Keratinocyte (primary cell): ENCODE measurements around the gene ZBTB34. TPM values are rescaled to one million over a fixed set of nuclear protein-coding genes. Genes with fewer than 3 reads are reported as not detected.

Source experiments
- DNase-seq: peaks from one replicate; pipeline ENCODE4 v3.0.0-alpha.2; 2011; ENCODE audit warnings: low read depth, missing footprints, low spot score
- FAIRE-seq: peaks from 2 replicates; lab custom pipeline; 2011; peaks lifted over from hg19 to GRCh38; lab: Jason Lieb, UNC
- H2AFZ ChIP-seq: 2 replicates; pipeline ENCODE4 v1.6.0; 2012; ENCODE audit warnings: low read length, control low read depth, inconsistent platforms; ENCODE audit not compliant: control insufficient read depth
- H3K27ac ChIP-seq: 2 replicates; pipeline ENCODE4 v1.5.1; 2011; ENCODE audit warnings: low read length; ENCODE audit not compliant: control insufficient read depth, insufficient read depth
- H3K27me3 ChIP-seq: 3 replicates; pipeline ENCODE4 v1.6.0; 2011; ENCODE audit warnings: low read length; ENCODE audit not compliant: control insufficient read depth, insufficient read depth; ENCODE audit errors: extremely low read depth
- H3K36me3 ChIP-seq, 2 experiments: 2 replicates in 1 of 2; 3 replicates in 1 of 2; pipeline ENCODE4 v1.5.1; 2011; ENCODE audit warnings: low read length in 2 of 2, mild to moderate bottlenecking in 1 of 2; ENCODE audit not compliant: control insufficient read depth in 2 of 2, insufficient read depth in 2 of 2; ENCODE audit errors: extremely low read depth in 1 of 2
- H3K4me1 ChIP-seq: 3 replicates; pipeline ENCODE4 v1.5.1; 2011; ENCODE audit warnings: low read length; ENCODE audit not compliant: control insufficient read depth, insufficient read depth; ENCODE audit errors: extremely low read depth
- H3K4me2 ChIP-seq: 3 replicates; pipeline ENCODE4 v1.6.0; 2011; ENCODE audit warnings: low read depth, low read length; ENCODE audit not compliant: control insufficient read depth, insufficient read depth; ENCODE audit errors: extremely low read depth
- H3K4me3 ChIP-seq, 3 experiments: fragments of 200-600 bp in 1 of 3; sonication (generic) in 1 of 3; 2 replicates in 2 of 3; 3 replicates in 1 of 3; pipeline ENCODE4 v1.5.1; 2011 to 2016; ENCODE audit warnings: low read length in 3 of 3, mild to moderate bottlenecking in 3 of 3, control low read depth in 2 of 3, inconsistent platforms in 1 of 3, low read depth in 1 of 3, mixed read lengths in 1 of 3, mixed run types in 1 of 3, moderate library complexity in 1 of 3; ENCODE audit not compliant: control insufficient read depth in 2 of 3, insufficient read depth in 2 of 3; ENCODE audit errors: extremely low read depth in 1 of 3
- H3K79me2 ChIP-seq: 2 replicates; pipeline ENCODE4 v1.6.0; 2012; ENCODE audit warnings: low read length; ENCODE audit not compliant: control insufficient read depth, insufficient read depth
- H3K9ac ChIP-seq: 3 replicates; pipeline ENCODE4 v1.6.0; 2011; ENCODE audit warnings: low read length; ENCODE audit not compliant: control insufficient read depth, insufficient read depth; ENCODE audit errors: extremely low read depth
- H3K9me1 ChIP-seq: 3 replicates; pipeline ENCODE4 v1.6.0; 2011; ENCODE audit warnings: low read length; ENCODE audit not compliant: control insufficient read depth, insufficient read depth; ENCODE audit errors: extremely low read depth
- H3K9me3 ChIP-seq: 2 replicates; pipeline ENCODE4 v1.5.1; 2012; ENCODE audit warnings: low read depth, low read length; ENCODE audit not compliant: control insufficient read depth
- H4K20me1 ChIP-seq: 3 replicates; pipeline ENCODE4 v1.6.0; 2011; ENCODE audit warnings: low read length; ENCODE audit not compliant: control insufficient read depth, insufficient read depth; ENCODE audit errors: extremely low read depth
- EZH2 ChIP-seq: IDR thresholded peaks from one replicate; pipeline ENCODE4 v1.6.1; 2012; ENCODE audit warnings: inconsistent platforms, mild to moderate bottlenecking, low read length, moderate library complexity
- dilution Hi-C: fragments of 300-500 bp; cut with MboI; formaldehyde crosslinking; loops from one replicate; pipeline ENCODE4 v1.7.0; 2020; ENCODE audit warnings: low sequenced_read_pairs; ENCODE audit not compliant: extremely low pct_ligation_motif_present
- polyA plus RNA-seq, 5 experiments: library from polyadenylated mRNA; depleted of rRNA in 3 of 5; stranded (reverse) in 3 of 5; stranded (forward) in 1 of 5; unstranded in 1 of 5; fragments of >200 nt; gene quantifications; 1 replicate in 1 of 5; 2 replicates in 3 of 5; 3 replicates in 1 of 5; pipeline versions ENCODE4 v1.2.1 to v1.2.3, GENCODE V29; 2011 to 2012; ENCODE audit warnings: missing spikeins in 2 of 5, low read depth in 1 of 5, low replicate concordance in 1 of 5
- TF ChIP-seq, protein P1 (sequence below), 3 experiments: IDR thresholded peaks in 1 of 3; conservative IDR thresholded peaks in 1 of 3; optimal IDR thresholded peaks in 1 of 3; 2 replicates in 2 of 3; 3 replicates in 1 of 3; pipeline versions ENCODE3 to v1.5.1; 2011; ENCODE audit warnings: low read length in 3 of 3, mild to moderate bottlenecking in 3 of 3, moderate library complexity in 2 of 3, control low read depth in 1 of 3, inconsistent platforms in 1 of 3; ENCODE audit not compliant: insufficient read depth in 2 of 3; ENCODE audit errors: extremely low read depth in 1 of 3

The ZBTB34 gene
- polyA plus RNA-seq, 1 donor (not counting 4 experiments of a cell fraction or from before 2014, with no cell fraction given): 6.4 TPM

DNA sequence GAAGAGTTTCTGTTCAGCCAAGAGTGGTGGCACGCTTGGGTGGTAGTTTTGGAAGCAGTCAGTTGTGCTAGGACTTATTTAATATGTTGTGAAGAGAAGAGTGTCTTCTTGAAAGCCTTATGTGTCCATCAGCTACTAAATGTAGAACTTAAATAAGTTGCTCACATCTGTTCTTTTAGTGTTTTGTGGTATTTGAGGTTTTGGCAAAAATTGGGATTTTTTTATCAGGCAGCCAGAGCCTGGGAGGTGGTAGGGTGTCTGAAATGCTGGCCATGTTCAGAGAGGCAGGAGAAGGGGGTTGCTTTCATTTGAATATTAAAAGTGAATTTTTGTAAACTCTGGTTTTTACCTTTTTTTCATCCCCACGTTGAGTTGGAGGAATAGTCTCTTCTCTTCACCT lies 24.2 kb upstream of the ZBTB34 start:
- Histone ChIP-seq H3K9me1 (no peaks in the 10 kb centered on the region), H3K27me3 (no peaks in the 10 kb centered on the region), H3K9ac (no peak overlapping the region), H3K4me3 (no peak overlapping the region), H2AFZ (no peak overlapping the region), H3K36me3 (peaks cover 16 to 23% of the 10 kb centered on the region in 2 experiments), H3K4me2 (no peak overlapping the region), H3K9me3 (no peaks in the 10 kb centered on the region), H3K27ac (no peak overlapping the region), H3K79me2 (peaks cover 10% of the 10 kb centered on the region), H3K4me1 (peaks cover 8% of the 10 kb centered on the region), H4K20me1 (no peaks in the 10 kb centered on the region)
- no peak for TF ChIP-seq EZH2
- TF ChIP-seq, protein P1, sequence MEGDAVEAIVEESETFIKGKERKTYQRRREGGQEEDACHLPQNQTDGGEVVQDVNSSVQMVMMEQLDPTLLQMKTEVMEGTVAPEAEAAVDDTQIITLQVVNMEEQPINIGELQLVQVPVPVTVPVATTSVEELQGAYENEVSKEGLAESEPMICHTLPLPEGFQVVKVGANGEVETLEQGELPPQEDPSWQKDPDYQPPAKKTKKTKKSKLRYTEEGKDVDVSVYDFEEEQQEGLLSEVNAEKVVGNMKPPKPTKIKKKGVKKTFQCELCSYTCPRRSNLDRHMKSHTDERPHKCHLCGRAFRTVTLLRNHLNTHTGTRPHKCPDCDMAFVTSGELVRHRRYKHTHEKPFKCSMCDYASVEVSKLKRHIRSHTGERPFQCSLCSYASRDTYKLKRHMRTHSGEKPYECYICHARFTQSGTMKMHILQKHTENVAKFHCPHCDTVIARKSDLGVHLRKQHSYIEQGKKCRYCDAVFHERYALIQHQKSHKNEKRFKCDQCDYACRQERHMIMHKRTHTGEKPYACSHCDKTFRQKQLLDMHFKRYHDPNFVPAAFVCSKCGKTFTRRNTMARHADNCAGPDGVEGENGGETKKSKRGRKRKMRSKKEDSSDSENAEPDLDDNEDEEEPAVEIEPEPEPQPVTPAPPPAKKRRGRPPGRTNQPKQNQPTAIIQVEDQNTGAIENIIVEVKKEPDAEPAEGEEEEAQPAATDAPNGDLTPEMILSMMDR (optimal IDR thresholded peaks at IDR 0.05 in 1 of 3, IDR thresholded peaks at IDR 0.05 in 1 of 3, conservative IDR thresholded peaks at IDR 0.05 in 1 of 3; ENCODE audit: extremely low read depth in 1 of 3, insufficient read depth in 2 of 3, low read length in 3 of 3): no peak
- dilution Hi-C loops: no loop called here
- DNase-seq: no peak
- FAIRE-seq: no peak

DNA sequence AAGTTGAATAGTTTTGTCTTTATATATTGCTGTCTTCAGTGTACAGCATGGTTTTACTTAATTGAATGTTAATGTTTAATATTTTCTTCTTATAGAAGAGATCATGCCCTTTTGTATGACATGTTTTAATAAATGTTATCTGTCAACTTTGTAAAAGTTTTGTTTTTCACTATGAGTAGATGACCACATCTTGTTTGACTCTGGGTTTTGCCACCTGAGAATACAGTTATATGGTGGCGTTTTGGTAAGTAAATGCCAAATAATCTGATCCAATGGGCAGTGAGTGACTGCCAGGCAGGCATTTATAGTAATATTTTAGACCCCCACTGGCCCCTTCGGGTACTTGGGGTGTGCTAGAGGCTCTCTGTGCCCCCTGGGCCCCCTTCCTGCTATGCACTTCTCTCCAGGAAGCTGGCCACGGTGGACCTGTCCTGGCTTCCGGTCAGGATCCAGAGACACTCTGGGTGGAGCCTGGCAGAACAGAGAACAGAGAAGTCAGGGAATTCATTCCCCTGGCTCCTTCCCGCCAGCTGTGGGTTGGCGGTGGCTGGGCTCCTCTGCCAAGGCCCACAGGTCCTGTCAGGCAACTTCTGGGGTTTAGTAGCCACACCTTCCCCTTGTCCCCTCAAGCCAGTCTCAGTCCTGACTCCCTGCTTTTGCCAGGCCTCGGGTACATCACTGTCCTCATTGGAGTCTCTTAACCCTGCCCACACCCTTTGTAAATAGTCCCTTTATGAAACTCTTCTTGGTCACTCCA lies 22.2 kb upstream of the ZBTB34 start:
- Histone ChIP-seq H3K36me3 (peaks cover 6 to 12% of the 10 kb centered on the region in 2 experiments), H3K27ac (no peak overlapping the region), H2AFZ (no peak overlapping the region), H3K79me2 (peaks cover 10% of the 10 kb centered on the region), H3K4me1 (peaks cover 8% of the 10 kb centered on the region), H3K27me3 (no peaks in the 10 kb centered on the region), H3K9me3 (no peaks in the 10 kb centered on the region), H3K9me1 (no peaks in the 10 kb centered on the region), H3K4me3 (no peak overlapping the region), H3K4me2 (no peak overlapping the region), H3K9ac (no peak overlapping the region), H4K20me1 (no peaks in the 10 kb centered on the region)
- no peak for FAIRE-seq
- no peak for DNase-seq
- TF ChIP-seq, protein P1 (optimal IDR thresholded peaks at IDR 0.05 in 1 of 3, IDR thresholded peaks at IDR 0.05 in 1 of 3, conservative IDR thresholded peaks at IDR 0.05 in 1 of 3; ENCODE audit: extremely low read depth in 1 of 3, insufficient read depth in 2 of 3, low read length in 3 of 3): no peak
- no peak for TF ChIP-seq EZH2
- dilution Hi-C loops: no loop called here
